HCT116 (cell line): ENCODE results near the gene MAPK10. TPM values are rescaled to one million over a fixed set of nuclear protein-coding genes. Genes with fewer than 3 reads are reported as not detected.

Source experiments
- ATAC-seq: fragments of 200-7000 bp; cut with Tn5 transposase; 2 replicates; pipeline ENCODE4 v1.9.1; 2020; ENCODE audit warnings: mild to moderate bottlenecking, moderate library complexity
- BruUV-seq: library from RNA; stranded (reverse); fragments of 400-500 nt; replicated peaks from 2 replicates; lab custom pipeline; 2021; lab: Mats Ljungman, UMichigan
- CTCF ChIA-PET: fragments of 300-600 bp; sonication (Branson Sonifier 250); formaldehyde crosslinking; loops from one replicate; lab custom pipeline; 2021; ENCODE audit warnings: antibody characterized with exemption; lab: Charles Lee
- POLR2A ChIA-PET: fragments of 300-600, 350-600 bp; sonication (Branson Sonifier 250); formaldehyde crosslinking; loops from one replicate; lab custom pipeline; 2021; ENCODE audit warnings: antibody characterized with exemption; lab: Charles Lee
- RAD21 ChIA-PET, 2 experiments: fragments of 300-600 bp; sonication (Branson Sonifier 250); formaldehyde crosslinking; loops; one replicate each; lab custom pipeline; 2023; ENCODE audit warnings: low total read pairs in 2 of 2; ENCODE audit not compliant: uncharacterized antibody in 2 of 2, unreplicated experiment in 2 of 2, low non-redundant PET in 1 of 2; lab: Charles Lee
- DNase-seq: peaks from one replicate; pipeline ENCODE4 v3.0.0-alpha.2; 2010; ENCODE audit warnings: low read depth, low spot score
- H2AFZ ChIP-seq: fragments of 200-600 bp; shearing (Covaris generic), sonication (generic); 2 replicates; pipeline ENCODE4 v1.6.1; 2017; ENCODE audit warnings: low read depth, mixed run types, mixed read lengths, antibody characterized with exemption, low read length; ENCODE audit not compliant: poor library complexity, severe bottlenecking
- H3K27ac ChIP-seq: 2 replicates; pipeline ENCODE4 v1.5.1; 2012; ENCODE audit warnings: low read depth, low read length
- H3K27me3 ChIP-seq: fragments of 200-600 bp; sonication (generic); 2 replicates; pipeline ENCODE4 v1.6.1; 2016; ENCODE audit warnings: mixed run types, low read length, mixed read lengths; ENCODE audit not compliant: insufficient read depth
- H3K36me3 ChIP-seq, 2 experiments: fragments of 200-500 bp in 1 of 2; fragments of 200-600 bp in 1 of 2; sonication (Bioruptor generic) in 1 of 2; sonication (generic) in 1 of 2; 2 replicates each; pipeline versions ENCODE4 v1.5.1 to v1.6.1; 2014 to 2016; ENCODE audit warnings: low read length in 2 of 2, inconsistent platforms in 1 of 2, mixed read lengths in 1 of 2, mixed run types in 1 of 2; ENCODE audit not compliant: insufficient read depth in 2 of 2, control insufficient read depth in 1 of 2
- H3K4me1 ChIP-seq, 2 experiments: fragments of 200-600 bp in 1 of 2; sonication (generic) in 1 of 2; 2 replicates each; pipeline versions ENCODE4 v1.5.1 to v1.6.1; 2012 to 2017; ENCODE audit warnings: low read length in 2 of 2, inconsistent platforms in 1 of 2, mild to moderate bottlenecking in 1 of 2, mixed read lengths in 1 of 2, mixed run types in 1 of 2, moderate library complexity in 1 of 2; ENCODE audit not compliant: insufficient read depth in 2 of 2, control insufficient read depth in 1 of 2
- H3K4me2 ChIP-seq: fragments of 200-600 bp; sonication (generic); 2 replicates; pipeline ENCODE4 v1.6.1; 2017; ENCODE audit warnings: mixed run types, low read length, mixed read lengths
- H3K4me3 ChIP-seq, 2 experiments: fragments of 200-600 bp in 1 of 2; sonication (generic) in 1 of 2; replicated peaks in 1 of 2; 2 replicates each; pipeline ENCODE4 v1.5.1; 2011 to 2016; ENCODE audit warnings: low read length in 2 of 2, control low read depth in 1 of 2, low read depth in 1 of 2, mild to moderate bottlenecking in 1 of 2, mixed read lengths in 1 of 2, mixed run types in 1 of 2
- H3K79me2 ChIP-seq: fragments of 200-600 bp; sonication (generic); 2 replicates; pipeline ENCODE4 v1.6.1; 2017; ENCODE audit warnings: mild to moderate bottlenecking, mixed run types, low read length, moderate library complexity, mixed read lengths; ENCODE audit not compliant: insufficient read depth
- H3K9ac ChIP-seq: fragments of 200-600 bp; sonication (generic); 2 replicates; pipeline ENCODE4 v1.6.1; 2016; ENCODE audit warnings: low read length, mixed read lengths
- H3K9me2 ChIP-seq: fragments of 200-600 bp; sonication (generic), shearing (Covaris generic); 2 replicates; pipeline ENCODE4 v1.6.1; 2017; ENCODE audit warnings: mixed run types, mild to moderate bottlenecking, moderate library complexity; ENCODE audit not compliant: insufficient read depth
- H3K9me3 ChIP-seq, 2 experiments: fragments of 200-500 bp in 1 of 2; fragments of 200-600 bp in 1 of 2; sonication (Bioruptor generic) in 1 of 2; sonication (generic) in 1 of 2; 2 replicates each; pipeline ENCODE4 v1.6.1; 2014 to 2017; ENCODE audit warnings: low read length in 2 of 2, mixed read lengths in 2 of 2, inconsistent platforms in 1 of 2, low read depth in 1 of 2, mild to moderate bottlenecking in 1 of 2, mixed run types in 1 of 2, moderate library complexity in 1 of 2; ENCODE audit not compliant: control insufficient read depth in 1 of 2, insufficient read depth in 1 of 2
- H4K20me1 ChIP-seq: fragments of 200-600 bp; sonication (generic), shearing (Covaris generic); 2 replicates; pipeline ENCODE4 v1.6.1; 2017; ENCODE audit warnings: mixed run types, mild to moderate bottlenecking, moderate library complexity; ENCODE audit not compliant: insufficient read depth
- CBX3 ChIP-seq: IDR thresholded peaks from 2 replicates; pipeline ENCODE4 v1.6.1; 2012; ENCODE audit warnings: low read depth
- CEBPB ChIP-seq: IDR thresholded peaks from 2 replicates; pipeline ENCODE4 v1.6.1; 2012; ENCODE audit warnings: low read depth
- ELF1 ChIP-seq: IDR thresholded peaks from 2 replicates; pipeline ENCODE4 v1.6.1; 2012; ENCODE audit warnings: low read depth, borderline replicate concordance
- EZH2 ChIP-seq: fragments of 200-600 bp; sonication (generic); IDR thresholded peaks from 2 replicates; pipeline ENCODE4 v1.6.1; 2017; ENCODE audit warnings: antibody characterized with exemption, mixed run types
- EZH2phosphoT487 ChIP-seq: fragments of 200-600 bp; IDR thresholded peaks from 2 replicates; pipeline ENCODE4 v1.6.1; 2018; ENCODE audit warnings: antibody characterized with exemption, borderline replicate concordance
- JUND ChIP-seq: IDR thresholded peaks from 2 replicates; pipeline ENCODE4 v1.6.1; 2012
- POLR2AphosphoS5 ChIP-seq: IDR thresholded peaks from 2 replicates; pipeline ENCODE4 v1.6.1; 2011; ENCODE audit warnings: mild to moderate bottlenecking, low read depth, low read length, moderate library complexity
- SIN3A ChIP-seq: IDR thresholded peaks from 2 replicates; pipeline ENCODE4 v1.6.1; 2012; ENCODE audit warnings: low read depth
- SP1 ChIP-seq: IDR thresholded peaks from 2 replicates; pipeline ENCODE4 v1.6.1; 2012; ENCODE audit warnings: low read depth
- TCF7L2 ChIP-seq: IDR thresholded peaks from 2 replicates; pipeline ENCODE4 v1.7.0; 2011; ENCODE audit warnings: borderline replicate concordance, inconsistent platforms; ENCODE audit not compliant: insufficient read depth, insufficient read length; ENCODE audit errors: extremely low read depth
- YY1 ChIP-seq: IDR thresholded peaks from 2 replicates; pipeline ENCODE4 v1.6.1; 2011; ENCODE audit warnings: low read length, low read depth, moderate library complexity, mild to moderate bottlenecking; ENCODE audit not compliant: insufficient replicate concordance; ENCODE audit errors: extremely low read depth
- ZFX ChIP-seq: fragments of 450-650 bp; IDR thresholded peaks from 2 replicates; pipeline ENCODE4 v1.6.1; 2017
- ZNF274 ChIP-seq: fragments of 200-500 bp; sonication (Bioruptor generic); IDR thresholded peaks from 2 replicates; pipeline ENCODE4 v1.6.1; 2014; ENCODE audit warnings: mild to moderate bottlenecking, low read depth, low read length, inconsistent platforms
- intact Hi-C: fragments of 100-400 bp; cut with micrococcal nuclease; formaldehyde crosslinking; loops from 2 replicates; pipeline ENCODE4 v1.10.0; 2022
- total RNA-seq: library from RNA; stranded (reverse); gene quantifications from one replicate; pipeline ENCODE4 v1.2.1, GENCODE V29; 2021; ENCODE audit not compliant: unreplicated experiment
- TF ChIP-seq, protein P1 (sequence below): IDR thresholded peaks from 2 replicates; pipeline ENCODE4 v1.6.1; 2011; ENCODE audit warnings: mild to moderate bottlenecking, low read length, moderate library complexity; ENCODE audit not compliant: insufficient replicate concordance; ENCODE audit errors: extremely low read depth
- TF ChIP-seq, protein P2 (sequence below): IDR thresholded peaks from 2 replicates; pipeline ENCODE4 v1.6.1; 2012
- TF ChIP-seq, protein P3 (sequence below): IDR thresholded peaks from 2 replicates; pipeline ENCODE4 v1.6.1; 2012; ENCODE audit warnings: low read depth

The MAPK10 gene
- total RNA-seq, 1 experiment from 2014 or later = 0.52 TPM

DNA sequence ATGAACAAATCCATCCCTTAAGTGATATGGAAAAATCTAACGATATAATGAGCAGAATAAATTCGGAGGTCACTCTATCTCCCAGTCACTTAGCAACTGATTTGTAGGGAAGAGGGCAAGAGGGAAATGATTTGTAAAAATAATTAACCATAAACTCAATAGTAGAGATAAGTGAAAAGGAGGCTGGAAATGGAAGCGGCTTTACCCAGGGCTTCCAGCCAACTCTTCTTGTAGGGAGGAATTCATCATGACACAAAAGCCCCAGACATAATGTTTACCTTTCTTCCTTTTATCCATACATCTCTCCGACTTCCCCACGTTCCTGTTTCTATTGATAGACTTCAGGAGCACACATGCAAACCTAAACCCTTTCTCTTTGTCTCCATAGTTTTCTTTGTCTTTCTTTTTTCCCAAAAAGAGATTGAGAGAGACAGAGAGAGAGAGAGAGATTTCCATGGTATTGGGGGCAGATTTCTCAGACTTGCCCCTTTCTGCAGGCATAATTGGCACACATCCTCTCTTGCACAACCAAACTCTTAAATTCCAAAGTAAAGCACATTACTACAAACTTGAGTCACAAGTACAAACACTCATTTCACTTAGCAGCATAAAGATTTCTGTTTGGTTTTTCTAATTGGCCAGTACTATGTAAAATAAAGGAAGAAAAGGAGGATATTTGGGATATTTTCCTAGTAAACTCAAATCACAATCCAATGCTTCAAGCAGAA, 140.9 kb downstream of the MAPK10 start:
- Histone ChIP-seq H3K27me3 (no peaks in the 10 kb centered on the region), H3K36me3 (no peaks in the 10 kb centered on the region), H3K27ac (no peak overlapping the region), H3K79me2 (no peaks in the 10 kb centered on the region), H4K20me1 (no peaks in the 10 kb centered on the region), H3K4me3 (no peak overlapping the region), H2AFZ (no peak overlapping the region), H3K4me2 (no peak overlapping the region), H3K9me2 (no peaks in the 10 kb centered on the region), H3K4me1 (no peaks in the 10 kb centered on the region), H3K9me3 (0 out of 4 replicates have a peak, but pooled peaks cover 0 to 7% of the 10 kb centered on the region in 2 experiments), H3K9ac (no peak overlapping the region)
- ChIA-PET RAD21 (no interaction called here), POLR2A (no interaction called here), CTCF (no interaction called here)
- no TSS peak for BruUV-seq
- DNase-seq = no peak
- TF ChIP-seq, protein P1, sequence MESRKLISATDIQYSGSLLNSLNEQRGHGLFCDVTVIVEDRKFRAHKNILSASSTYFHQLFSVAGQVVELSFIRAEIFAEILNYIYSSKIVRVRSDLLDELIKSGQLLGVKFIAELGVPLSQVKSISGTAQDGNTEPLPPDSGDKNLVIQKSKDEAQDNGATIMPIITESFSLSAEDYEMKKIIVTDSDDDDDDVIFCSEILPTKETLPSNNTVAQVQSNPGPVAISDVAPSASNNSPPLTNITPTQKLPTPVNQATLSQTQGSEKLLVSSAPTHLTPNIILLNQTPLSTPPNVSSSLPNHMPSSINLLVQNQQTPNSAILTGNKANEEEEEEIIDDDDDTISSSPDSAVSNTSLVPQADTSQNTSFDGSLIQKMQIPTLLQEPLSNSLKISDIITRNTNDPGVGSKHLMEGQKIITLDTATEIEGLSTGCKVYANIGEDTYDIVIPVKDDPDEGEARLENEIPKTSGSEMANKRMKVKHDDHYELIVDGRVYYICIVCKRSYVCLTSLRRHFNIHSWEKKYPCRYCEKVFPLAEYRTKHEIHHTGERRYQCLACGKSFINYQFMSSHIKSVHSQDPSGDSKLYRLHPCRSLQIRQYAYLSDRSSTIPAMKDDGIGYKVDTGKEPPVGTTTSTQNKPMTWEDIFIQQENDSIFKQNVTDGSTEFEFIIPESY = no peak
- TF ChIP-seq, protein P2, sequence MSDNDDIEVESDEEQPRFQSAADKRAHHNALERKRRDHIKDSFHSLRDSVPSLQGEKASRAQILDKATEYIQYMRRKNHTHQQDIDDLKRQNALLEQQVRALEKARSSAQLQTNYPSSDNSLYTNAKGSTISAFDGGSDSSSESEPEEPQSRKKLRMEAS = no peak
- TF ChIP-seq SIN3A (no peak), ZNF274 (no peak), ZFX (no peak), EZH2phosphoT487 (no peak), TCF7L2 (no peak), JUND (no peak), POLR2AphosphoS5 (no peak), CBX3 (no peak), YY1 (no peak), CEBPB (no peak), EZH2 (no peak), SP1 (no peak), ELF1 (no peak)
- TF ChIP-seq, protein P3, sequence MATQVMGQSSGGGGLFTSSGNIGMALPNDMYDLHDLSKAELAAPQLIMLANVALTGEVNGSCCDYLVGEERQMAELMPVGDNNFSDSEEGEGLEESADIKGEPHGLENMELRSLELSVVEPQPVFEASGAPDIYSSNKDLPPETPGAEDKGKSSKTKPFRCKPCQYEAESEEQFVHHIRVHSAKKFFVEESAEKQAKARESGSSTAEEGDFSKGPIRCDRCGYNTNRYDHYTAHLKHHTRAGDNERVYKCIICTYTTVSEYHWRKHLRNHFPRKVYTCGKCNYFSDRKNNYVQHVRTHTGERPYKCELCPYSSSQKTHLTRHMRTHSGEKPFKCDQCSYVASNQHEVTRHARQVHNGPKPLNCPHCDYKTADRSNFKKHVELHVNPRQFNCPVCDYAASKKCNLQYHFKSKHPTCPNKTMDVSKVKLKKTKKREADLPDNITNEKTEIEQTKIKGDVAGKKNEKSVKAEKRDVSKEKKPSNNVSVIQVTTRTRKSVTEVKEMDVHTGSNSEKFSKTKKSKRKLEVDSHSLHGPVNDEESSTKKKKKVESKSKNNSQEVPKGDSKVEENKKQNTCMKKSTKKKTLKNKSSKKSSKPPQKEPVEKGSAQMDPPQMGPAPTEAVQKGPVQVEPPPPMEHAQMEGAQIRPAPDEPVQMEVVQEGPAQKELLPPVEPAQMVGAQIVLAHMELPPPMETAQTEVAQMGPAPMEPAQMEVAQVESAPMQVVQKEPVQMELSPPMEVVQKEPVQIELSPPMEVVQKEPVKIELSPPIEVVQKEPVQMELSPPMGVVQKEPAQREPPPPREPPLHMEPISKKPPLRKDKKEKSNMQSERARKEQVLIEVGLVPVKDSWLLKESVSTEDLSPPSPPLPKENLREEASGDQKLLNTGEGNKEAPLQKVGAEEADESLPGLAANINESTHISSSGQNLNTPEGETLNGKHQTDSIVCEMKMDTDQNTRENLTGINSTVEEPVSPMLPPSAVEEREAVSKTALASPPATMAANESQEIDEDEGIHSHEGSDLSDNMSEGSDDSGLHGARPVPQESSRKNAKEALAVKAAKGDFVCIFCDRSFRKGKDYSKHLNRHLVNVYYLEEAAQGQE = no peak
- ATAC-seq = no peak
- intact Hi-C loops = no loop called here
